Sciatic nerve (tissue), 2 donors: ENCODE results near the gene FAM124A. TPM values are rescaled to one million over a fixed set of nuclear protein-coding genes. Genes with fewer than 3 reads are reported as not detected.

Experiments
- ATAC-seq: fragments of 200-7000 bp; cut with Tn5 transposase; one replicate; pipeline ENCODE4 v1.9.1; 2020; ENCODE audit warnings: mild to moderate bottlenecking, moderate library complexity
- DNase-seq: peaks from one replicate; pipeline ENCODE4 v3.0.0-alpha.2; 2020; ENCODE audit warnings: low spot score
- intact Hi-C: fragments of 100-400 bp; cut with DNase I; formaldehyde crosslinking; loops from one replicate; pipeline ENCODE4 v1.14.2; 2022
- total RNA-seq: library from RNA; stranded (reverse); fragmentation: NEBNext Ultra II Directional; extraction: Animal tissue kit (Norgen Biotek cat#: 25700); gene quantifications from one replicate; pipeline ENCODE4 v1.2.1, GENCODE V29; 2021
- donor health status: DM: no; HTN: no; CAD: no.
- donor health status: DM: no; HTN: no; CAD: no.

FAM124A gene
- total RNA-seq, 1 donor from 2014 or later = 19.2 TPM

GRCh38 chr13:51236491-51236792 is 14.2 kb downstream of the FAM124A start:
- intact Hi-C loops = no loop called here
- DNase-seq (no peak), ATAC-seq (no peak)

DNA sequence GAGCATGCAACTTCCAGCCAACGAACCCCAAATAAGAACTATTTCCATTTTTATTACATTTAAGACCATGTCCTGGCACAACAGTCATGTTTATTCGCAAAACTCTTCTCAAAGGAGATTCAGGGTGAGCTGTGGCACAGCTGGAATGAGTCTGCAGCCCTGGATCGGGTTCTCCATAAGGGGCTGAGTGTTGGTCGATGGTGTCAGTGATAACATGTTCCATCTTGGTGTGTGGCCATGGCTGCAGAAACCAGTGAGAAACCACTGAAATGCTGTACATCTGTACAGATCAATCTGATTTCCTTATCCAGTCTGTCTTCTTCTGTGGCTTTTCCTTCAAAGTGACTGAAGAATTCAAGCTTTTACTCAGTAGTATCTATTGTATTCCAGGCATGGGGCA is 15.2 kb downstream of the FAM124A start:
- no peak for DNase-seq
- intact Hi-C loops = no loop called here

GRCh38 chr13:51237887-51238286 is 15.7 kb downstream of the FAM124A start:
- ATAC-seq = no peak
- intact Hi-C loops = no loop called here
- no peak for DNase-seq

More for the DNA sequence above, 15.2 kb downstream of the FAM124A start:
- no peak for ATAC-seq

DNA sequence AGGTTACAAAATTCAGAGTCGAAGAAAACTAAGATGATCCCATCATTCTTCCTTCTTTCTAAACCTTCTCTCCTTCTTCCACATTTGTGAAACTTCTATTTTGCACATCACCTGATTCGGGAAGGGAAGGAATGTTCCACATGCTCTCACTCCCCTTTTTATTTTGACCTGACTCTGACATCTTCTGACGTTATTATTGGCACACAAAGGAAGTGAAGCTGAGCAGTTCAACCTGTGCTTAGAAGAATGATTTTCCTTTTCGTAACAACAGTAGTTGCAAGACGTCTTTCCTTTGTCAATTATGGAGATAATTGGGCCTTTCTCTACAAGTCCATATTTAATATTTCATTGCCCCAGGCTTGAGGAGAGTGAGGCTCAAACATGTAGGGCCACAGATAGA is 18.0 kb downstream of the FAM124A start:
- ATAC-seq (peak; percentile 74), DNase-seq (no peak)
- intact Hi-C loops = no loop called here

GRCh38 chr13:51240958-51241357 is 18.8 kb downstream of the FAM124A start:
- no peak for DNase-seq
- peak; percentile 85 for ATAC-seq
- intact Hi-C loops = no loop called here

GRCh38 chr13:51241720-51242119 is 19.5 kb downstream of the FAM124A start:
- peak; percentile 72 for ATAC-seq
- no peak for DNase-seq
- intact Hi-C loops = no loop called here

GRCh38 chr13:51243227-51243626 is 21.0 kb downstream of the FAM124A start:
- no peak for ATAC-seq
- DNase-seq = no peak
- intact Hi-C loops = no loop called here

DNA sequence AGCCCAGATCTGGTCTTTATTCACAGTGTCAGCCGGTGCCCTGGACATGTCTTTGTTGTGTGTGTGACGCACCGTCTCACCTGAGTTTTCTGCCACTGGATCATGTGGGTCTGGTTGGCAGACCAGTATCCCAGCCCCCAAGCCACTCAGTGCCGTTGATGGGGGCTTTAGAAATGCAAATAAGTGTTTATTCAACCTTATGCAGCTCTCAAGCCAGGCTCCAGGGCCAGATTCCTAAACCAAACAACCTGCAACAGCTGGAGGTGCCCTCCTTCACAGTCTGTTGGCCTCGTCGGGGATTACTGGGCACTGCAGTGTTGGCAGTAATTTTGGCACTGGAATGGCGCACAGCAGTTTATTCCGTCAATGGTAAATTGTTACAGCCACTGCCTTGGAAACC is 21.6 kb downstream of the FAM124A start:
- DNase-seq (no peak), ATAC-seq (no peak)
- intact Hi-C loops = no loop called here

GRCh38 chr13:51244637-51245405 is 22.6 kb downstream of the FAM124A start:
- no peak for DNase-seq
- ATAC-seq = no peak
- intact Hi-C loops = no loop called here

GRCh38 chr13:51245583-51245982 is 23.4 kb downstream of the FAM124A start:
- no peak for ATAC-seq
- DNase-seq = no peak
- intact Hi-C loops = no loop called here

DNA sequence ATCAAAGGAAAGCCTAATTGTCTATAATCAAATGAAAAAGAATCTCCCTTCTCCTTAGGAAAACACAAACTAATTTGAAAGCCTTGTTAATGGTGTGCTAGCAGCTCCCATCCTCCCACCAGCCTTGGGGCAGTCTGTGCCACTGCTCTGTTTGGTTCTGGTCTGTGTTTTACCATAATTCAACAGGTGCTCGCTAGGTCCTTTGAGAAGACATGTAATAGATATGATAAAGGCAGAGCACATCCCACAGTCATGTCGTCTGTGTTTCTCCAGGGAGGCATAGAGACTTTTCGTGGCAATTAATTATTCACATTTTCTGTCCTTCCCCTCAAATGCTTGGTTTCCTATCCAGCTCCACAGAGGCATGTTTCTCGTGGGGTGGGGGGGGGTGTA is 23.8 kb downstream of the FAM124A start:
- intact Hi-C loops = no loop called here
- ATAC-seq (no peak), DNase-seq (no peak)

DNA sequence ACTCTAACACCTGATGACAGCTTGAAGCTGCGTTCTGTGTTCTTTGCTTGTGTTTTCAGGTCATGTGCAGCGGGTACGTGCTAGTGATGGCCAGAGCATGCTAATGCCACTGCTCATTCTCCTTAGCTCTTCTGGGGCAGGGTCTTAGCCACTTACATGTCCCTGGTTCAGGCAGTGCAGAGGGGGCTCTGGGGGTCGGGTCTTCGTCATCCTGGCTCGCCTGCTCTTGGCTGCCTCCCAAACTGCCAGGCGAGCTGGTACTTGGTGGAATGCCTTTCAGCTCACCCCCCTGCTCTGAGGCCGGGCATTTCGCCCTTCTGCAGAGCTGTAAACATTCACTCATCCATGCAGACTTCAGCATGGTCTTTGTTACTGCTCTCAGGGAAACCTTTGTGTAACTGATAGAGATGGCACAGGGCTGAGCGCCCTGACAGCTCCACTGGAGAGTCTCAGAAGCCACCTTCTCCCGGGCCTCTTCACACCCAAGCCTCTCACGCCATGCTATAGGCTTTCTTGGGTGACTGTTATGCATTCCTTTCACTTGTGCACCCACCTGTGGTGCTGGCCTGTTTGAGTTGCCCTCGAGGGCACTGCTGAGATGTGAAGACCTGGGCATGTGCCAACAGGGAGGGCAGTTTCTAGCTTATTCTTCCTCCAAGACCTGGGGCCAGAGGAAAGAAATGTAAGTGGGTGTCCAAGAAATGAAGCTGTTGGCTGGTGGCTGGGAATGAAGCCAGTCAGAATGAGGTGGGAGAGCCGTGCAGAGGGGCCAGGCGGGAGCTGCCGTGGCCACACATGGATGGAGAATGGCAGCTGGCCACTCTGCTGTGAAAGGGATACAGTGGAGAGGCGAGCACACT is 24.4 kb downstream of the FAM124A start:
- intact Hi-C loops = no loop called here
- no peak for DNase-seq
- peak; percentile 63 for ATAC-seq

DNA sequence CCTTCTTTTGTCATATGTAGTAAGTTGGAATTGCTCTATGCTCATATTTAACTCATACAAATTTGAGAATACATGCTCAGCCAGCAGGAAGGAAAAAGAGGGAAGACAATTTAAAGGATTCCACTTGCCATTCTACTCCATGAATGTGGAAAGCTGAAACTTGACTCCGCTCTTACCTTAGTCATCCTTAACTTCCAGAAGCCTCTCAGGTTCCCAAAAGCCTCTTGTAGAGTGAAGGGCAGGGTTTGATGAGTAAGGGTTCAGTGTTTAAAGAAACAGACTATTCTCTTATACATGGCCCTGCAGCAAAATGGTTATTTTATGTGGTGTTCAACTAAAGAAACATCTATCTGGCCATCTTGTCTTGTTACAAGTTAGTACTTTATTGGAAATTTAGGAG is 27.1 kb downstream of the FAM124A start:
- no peak for ATAC-seq
- intact Hi-C loops = no loop called here
- no peak for DNase-seq

DNA sequence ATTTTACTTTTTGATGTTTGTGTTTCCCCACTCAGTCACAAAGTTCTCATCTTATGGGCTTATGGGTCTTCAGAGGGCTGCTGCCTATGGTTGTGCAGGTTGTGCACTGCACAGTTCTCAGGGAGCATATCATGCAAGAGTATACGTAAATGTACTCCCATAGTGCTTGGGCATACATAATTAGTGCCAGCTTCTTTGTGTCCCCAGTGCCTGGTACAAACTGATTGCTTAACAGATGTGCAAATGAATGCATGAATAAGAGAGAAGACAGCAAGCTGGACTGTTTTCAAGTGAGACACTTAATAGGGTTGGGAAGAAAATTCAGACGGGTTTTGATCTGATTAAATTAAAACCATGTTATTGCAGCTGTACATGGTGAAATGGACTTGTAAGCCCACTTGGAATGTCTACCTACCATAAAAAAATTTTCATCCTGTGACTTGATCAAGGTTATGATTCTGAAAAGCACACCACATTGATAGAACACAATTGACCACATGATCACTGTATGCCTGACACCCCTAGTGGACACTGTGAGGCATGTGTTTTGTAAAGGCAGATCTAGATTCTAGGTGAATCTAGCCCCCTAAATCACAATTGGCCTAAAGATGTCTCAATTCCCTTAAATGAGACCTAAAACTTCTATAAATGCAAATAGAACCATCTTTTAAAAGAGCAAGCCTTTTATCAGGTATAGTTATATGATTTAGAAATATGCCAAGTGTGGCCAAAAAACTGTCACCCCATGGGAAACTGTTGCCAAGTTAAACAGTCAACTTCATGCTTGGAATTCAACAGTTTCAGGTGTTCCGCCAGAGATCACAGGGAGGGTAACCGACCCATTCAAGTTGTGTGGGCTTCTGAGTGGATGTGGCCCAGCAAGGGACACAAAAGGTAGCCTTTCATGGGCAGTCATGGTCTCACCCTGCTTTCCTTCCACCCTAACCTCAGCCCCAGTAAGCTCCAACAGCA is 27.9 kb downstream of the FAM124A start:
- ATAC-seq (no peak), DNase-seq (no peak)
- intact Hi-C loops = no loop called here

GRCh38 chr13:51251480-51251879 is 29.3 kb downstream of the FAM124A start:
- DNase-seq = no peak
- intact Hi-C loops = no loop called here

GRCh38 chr13:51252954-51253532 is 30.8 kb downstream of the FAM124A start:
- no peak for DNase-seq
- ATAC-seq = no peak
- intact Hi-C loops = no loop called here

More at GRCh38 chr13:51251480-51251879, 29.3 kb downstream of the FAM124A start:
- no peak for ATAC-seq

- ATAC-seq (no peak), DNase-seq (no peak)
- intact Hi-C loops = no loop called here
Measured at GRCh38 chr13:51255556-51255955, 33.4 kb downstream of the FAM124A start.

DNA sequence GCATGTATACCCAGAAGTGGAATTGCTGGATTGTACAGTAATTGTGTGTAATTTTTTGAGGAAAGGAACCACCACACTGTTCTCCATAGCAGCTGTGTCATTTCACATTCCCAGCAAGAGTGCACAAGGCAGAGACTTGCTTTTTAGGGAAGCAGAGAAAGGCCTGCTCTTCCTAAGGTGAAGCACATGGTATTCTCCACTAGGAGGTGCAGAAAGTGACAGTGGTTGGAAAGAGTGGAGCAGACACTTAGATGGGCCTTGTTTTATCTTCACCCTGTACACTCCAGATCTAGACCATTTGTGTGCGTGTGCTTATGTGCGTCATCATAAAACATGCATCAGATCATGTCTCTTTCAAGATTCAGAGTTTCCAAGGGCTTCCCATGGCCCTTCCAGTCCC is 35.0 kb downstream of the FAM124A start:
- intact Hi-C loops = no loop called here
- DNase-seq = no peak
- no peak for ATAC-seq
